ENCODE results near the gene HYAL1.
"Not testable (repeated sequence)": the region's sequence is repeated elsewhere in the genome, so short reads cannot be mapped to it uniquely, and the experiment has no call there.

The HYAL1 gene

DNA sequence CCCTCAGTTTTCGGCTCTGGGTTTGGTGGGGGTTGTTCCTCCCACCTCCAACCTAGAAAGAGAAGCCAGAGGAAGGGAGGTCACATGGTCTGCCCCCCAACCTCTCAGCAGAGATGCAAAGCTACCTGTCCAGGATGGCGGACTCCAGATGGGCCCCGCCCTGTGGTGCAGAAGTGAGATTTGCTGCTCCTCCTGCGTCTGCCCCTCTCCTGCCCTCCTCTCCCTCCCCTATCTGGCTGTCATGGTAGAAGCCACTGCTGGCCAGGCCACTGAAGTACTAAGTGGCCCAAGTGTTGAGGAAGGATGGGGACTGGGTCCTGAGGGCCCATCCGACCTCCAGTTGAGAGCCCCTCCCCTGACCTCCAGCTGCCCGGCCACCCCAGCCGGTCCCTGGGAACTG is 36.5 kb downstream of the HYAL1 start:
- Histone ChIP-seq H3K9me3 (ENCODE audit: control insufficient read depth, low read depth, low read length) (no peaks in the 10 kb centered on the region), H3K9ac (ENCODE audit: low read length) (no peak overlapping the region), H3K27me3 (ENCODE audit: control insufficient read depth, insufficient read depth, low read length) (no peaks in the 10 kb centered on the region), H3K36me3 (ENCODE audit: control insufficient read depth, low read depth, low read length) (no peaks in the 10 kb centered on the region), H3K4me3 (ENCODE audit: low read length) (no peak overlapping the region), H3K27ac (ENCODE audit: low read length) (no peak overlapping the region), H3K4me1 (ENCODE audit: control insufficient read depth, low read depth, low read length) (peaks cover 33% of the 10 kb centered on the region)

DNA sequence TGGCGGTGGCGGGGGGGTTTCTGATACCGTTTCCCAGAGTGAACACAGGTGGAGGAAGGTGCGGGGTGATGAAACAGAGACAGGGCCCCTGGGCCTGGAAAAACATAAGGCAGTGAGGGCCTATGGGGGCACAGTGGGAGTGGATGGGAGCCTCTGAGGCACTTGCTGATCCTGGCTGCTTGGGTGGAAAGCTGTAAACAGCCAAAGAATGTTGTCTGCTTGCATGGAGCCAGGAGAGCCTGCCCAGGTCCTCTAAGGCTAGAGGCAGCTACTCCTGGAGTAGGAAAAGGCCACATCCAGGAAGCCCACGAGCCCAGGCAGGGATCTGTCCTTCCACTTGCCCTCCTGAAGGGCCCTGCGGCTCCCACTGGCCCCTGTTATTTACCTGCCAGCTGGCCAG is 37.4 kb downstream of the HYAL1 start:
- H3K9ac ChIP-seq (ENCODE audit: low read length) = no peak overlapping the region
- H3K27ac ChIP-seq (ENCODE audit: low read length) = no peak overlapping the region
- H3K27me3 ChIP-seq (ENCODE audit: control insufficient read depth, insufficient read depth, low read length) = no peaks in the 10 kb centered on the region
- peaks cover 39% of the 10 kb centered on the region for H3K4me1 ChIP-seq (ENCODE audit: control insufficient read depth, low read depth, low read length)
- no peaks in the 10 kb centered on the region for H3K36me3 ChIP-seq (ENCODE audit: control insufficient read depth, low read depth, low read length)
- no peaks in the 10 kb centered on the region for H3K9me3 ChIP-seq (ENCODE audit: control insufficient read depth, low read depth, low read length)
- no peak overlapping the region for H3K4me3 ChIP-seq (ENCODE audit: low read length)

DNA sequence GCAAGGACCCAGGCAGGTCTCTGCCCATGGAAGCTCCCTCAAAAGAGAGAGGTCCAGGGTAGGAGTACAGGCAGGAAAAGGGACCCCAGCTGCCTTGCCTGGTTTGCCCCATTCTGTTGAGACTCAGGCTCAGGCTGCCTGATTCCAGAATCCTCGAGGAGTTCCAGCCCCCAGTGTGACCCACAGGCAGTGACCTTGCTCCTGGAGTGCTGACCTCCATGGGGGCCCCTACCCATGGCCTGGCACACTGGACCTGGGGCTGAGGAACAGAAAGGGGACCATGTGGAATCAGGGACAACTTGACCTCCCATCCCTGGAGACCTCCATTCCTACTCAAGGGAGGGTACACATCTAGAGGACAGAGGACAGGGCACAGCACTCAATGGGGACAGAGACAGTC is 37.8 kb downstream of the HYAL1 start:
- Histone ChIP-seq H3K4me1 (ENCODE audit: control insufficient read depth, low read depth, low read length) (peaks cover 43% of the 10 kb centered on the region), H3K36me3 (ENCODE audit: control insufficient read depth, low read depth, low read length) (no peaks in the 10 kb centered on the region), H3K27me3 (ENCODE audit: control insufficient read depth, insufficient read depth, low read length) (no peaks in the 10 kb centered on the region), H3K9me3 (ENCODE audit: control insufficient read depth, low read depth, low read length) (no peaks in the 10 kb centered on the region), H3K4me3 (ENCODE audit: low read length) (no peak overlapping the region), H3K9ac (ENCODE audit: low read length) (no peak overlapping the region), H3K27ac (ENCODE audit: low read length) (no peak overlapping the region)

DNA sequence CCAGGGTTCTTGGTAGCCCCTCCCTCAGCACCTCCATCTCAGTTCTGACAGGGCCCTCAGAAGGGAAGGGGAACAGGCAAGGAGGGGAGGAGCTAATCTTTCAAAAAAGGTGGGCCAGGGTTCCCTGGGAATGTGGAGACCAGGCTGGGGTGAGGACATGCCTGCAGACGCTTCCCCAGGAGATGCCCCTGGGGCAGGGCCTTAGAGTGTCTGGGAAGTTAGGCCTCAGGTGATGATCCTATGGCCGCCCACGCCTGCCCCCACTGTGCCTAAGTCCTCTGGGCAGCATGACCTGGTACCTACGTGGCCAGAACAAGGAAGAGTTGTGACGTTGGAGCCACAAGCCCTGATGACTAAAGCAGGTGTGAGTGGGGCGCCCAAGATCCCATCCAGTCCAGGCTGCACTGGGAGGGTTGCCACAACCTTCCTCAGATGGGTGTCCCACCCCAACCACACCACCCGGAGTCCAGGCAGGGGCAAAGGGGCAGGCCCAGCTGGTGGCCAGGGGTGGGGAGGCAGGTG is 38.3 kb downstream of the HYAL1 start:
- H3K4me1 ChIP-seq (ENCODE audit: control insufficient read depth, low read depth, low read length) = peaks cover 46% of the 10 kb centered on the region
- H3K9ac ChIP-seq (ENCODE audit: low read length) = no peak overlapping the region
- no peaks in the 10 kb centered on the region for H3K27me3 ChIP-seq (ENCODE audit: control insufficient read depth, insufficient read depth, low read length)

DNA sequence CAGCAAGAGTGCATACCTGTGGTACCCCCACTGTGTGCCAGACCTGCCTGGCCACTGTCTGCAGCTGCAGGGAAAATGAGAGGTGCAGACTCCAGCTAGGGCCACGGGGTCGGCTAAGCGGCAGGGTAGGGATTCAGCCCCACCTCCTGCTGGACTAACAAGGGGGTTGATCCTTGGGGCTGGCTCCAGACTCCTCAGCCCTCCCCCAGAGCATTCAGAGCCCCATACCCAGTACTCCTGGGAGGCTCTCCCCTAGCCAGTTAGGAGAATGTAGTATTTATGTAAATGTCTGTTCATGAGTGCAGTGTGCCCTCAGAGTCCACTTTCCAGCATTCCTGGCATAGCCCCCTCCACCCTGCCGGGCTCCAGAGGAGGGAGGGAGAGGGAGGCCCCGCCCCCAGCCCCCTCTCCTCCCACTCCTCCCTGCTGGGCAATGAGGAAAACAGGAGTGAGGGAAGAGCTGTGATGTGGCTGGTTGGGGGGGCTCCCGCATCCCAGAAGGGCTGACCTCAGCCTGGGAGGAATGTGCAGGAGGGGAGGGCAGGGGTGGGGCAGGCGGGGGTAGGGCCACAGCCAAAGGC is 38.9 kb downstream of the HYAL1 start:
- H3K27ac ChIP-seq (ENCODE audit: low read length) = peak overlapping the region; percentile 30
- peak overlapping the region; percentile 26 for H3K4me3 ChIP-seq (ENCODE audit: low read length)
- H3K27me3 ChIP-seq (ENCODE audit: control insufficient read depth, insufficient read depth, low read length) = no peaks in the 10 kb centered on the region
- H3K9ac ChIP-seq (ENCODE audit: low read length) = peak overlapping the region; percentile 11
- peaks cover 46% of the 10 kb centered on the region for H3K4me1 ChIP-seq (ENCODE audit: control insufficient read depth, low read depth, low read length)
- H3K36me3 ChIP-seq (ENCODE audit: control insufficient read depth, low read depth, low read length) = no peaks in the 10 kb centered on the region
- H3K9me3 ChIP-seq (ENCODE audit: control insufficient read depth, low read depth, low read length) = no peaks in the 10 kb centered on the region

More for the DNA sequence above, 38.3 kb downstream of the HYAL1 start:
- Histone ChIP-seq H3K36me3 (ENCODE audit: control insufficient read depth, low read depth, low read length) (no peaks in the 10 kb centered on the region), H3K4me3 (ENCODE audit: low read length) (no peak overlapping the region), H3K27ac (ENCODE audit: low read length) (peak overlapping the region; percentile 21), H3K9me3 (ENCODE audit: control insufficient read depth, low read depth, low read length) (no peaks in the 10 kb centered on the region)

DNA sequence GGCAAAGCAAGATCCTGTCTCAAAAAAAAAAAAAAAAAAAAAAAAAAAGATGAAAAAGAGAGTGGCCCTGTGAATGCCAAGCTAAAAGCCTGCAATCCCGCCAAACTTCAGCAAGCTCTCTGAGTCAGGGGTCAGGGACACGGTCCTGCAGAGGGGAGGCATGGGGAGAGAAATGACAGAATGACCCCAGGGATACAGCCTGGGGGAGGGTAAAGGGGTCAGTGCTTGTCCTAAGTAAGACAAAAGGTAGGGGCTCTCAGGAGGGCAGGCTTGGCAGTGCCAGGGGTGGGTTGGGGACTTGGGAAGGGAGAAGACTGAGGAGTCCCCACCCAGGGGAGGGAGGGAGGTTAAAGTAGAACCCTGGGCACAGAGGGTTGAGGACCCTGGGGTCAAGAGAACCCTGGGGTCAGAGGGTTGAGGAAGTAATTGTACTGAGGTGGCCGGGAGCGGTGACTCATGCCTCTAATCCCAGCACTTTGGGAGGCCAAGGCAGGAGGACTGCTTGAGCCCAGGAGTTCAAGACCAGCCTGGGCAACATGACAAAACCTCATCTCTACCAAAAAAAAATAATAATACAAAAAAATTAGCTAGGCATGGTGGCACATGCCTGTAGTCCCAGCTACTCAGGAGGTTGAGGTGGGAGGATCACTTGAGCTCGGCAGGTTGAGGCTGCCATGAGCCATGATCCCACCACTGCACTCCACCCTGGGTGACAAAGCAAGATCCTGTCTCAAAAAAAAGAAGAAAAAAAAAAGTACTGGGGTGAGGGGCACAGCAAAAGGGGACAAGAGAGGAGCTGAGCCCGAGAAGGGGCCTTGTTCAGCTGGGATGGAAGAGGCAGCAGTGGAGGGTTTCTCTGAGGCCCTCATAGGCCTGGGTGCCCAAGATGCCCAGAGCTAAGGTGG is 39.6 kb downstream of the HYAL1 start:
- H3K27me3 ChIP-seq (ENCODE audit: control insufficient read depth, insufficient read depth, low read length) = no peaks in the 10 kb centered on the region
- H3K27ac ChIP-seq (ENCODE audit: low read length) = no peak overlapping the region
- no peaks in the 10 kb centered on the region for H3K36me3 ChIP-seq (ENCODE audit: control insufficient read depth, low read depth, low read length)
- H3K9ac ChIP-seq (ENCODE audit: low read length) = peak overlapping the region; percentile 11
- peaks cover 46% of the 10 kb centered on the region for H3K4me1 ChIP-seq (ENCODE audit: control insufficient read depth, low read depth, low read length)
- no peak overlapping the region for H3K4me3 ChIP-seq (ENCODE audit: low read length)
- H3K9me3 ChIP-seq (ENCODE audit: control insufficient read depth, low read depth, low read length) = no peaks in the 10 kb centered on the region

DNA sequence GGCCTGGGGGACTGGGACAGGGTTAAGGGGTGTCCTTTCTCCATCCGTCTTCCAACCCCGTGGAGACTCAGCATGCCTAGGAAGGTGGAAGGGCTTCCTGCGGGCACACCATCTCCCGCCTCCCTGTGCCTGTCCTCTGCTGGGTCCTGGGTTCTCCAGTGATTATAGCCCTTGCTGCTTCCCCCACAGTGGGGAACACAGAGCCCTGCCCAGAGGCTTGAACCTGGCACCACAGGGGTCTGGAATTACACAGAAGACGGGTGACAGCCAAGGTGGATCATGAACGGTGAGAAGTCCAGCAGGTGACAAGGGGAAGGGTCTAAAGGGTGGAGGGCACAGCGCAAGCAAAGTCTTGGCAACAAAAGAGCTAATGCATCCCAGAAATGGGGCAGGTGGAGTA is 40.6 kb downstream of the HYAL1 start:
- no peak overlapping the region for H3K9ac ChIP-seq (ENCODE audit: low read length)
- H3K27ac ChIP-seq (ENCODE audit: low read length) = no peak overlapping the region
- no peak overlapping the region for H3K4me3 ChIP-seq (ENCODE audit: low read length)
- H3K36me3 ChIP-seq (ENCODE audit: control insufficient read depth, low read depth, low read length) = peaks cover 7% of the 10 kb centered on the region
- H3K4me1 ChIP-seq (ENCODE audit: control insufficient read depth, low read depth, low read length) = peaks cover 40% of the 10 kb centered on the region
- H3K27me3 ChIP-seq (ENCODE audit: control insufficient read depth, insufficient read depth, low read length) = no peaks in the 10 kb centered on the region
- H3K9me3 ChIP-seq (ENCODE audit: control insufficient read depth, low read depth, low read length) = no peaks in the 10 kb centered on the region

DNA sequence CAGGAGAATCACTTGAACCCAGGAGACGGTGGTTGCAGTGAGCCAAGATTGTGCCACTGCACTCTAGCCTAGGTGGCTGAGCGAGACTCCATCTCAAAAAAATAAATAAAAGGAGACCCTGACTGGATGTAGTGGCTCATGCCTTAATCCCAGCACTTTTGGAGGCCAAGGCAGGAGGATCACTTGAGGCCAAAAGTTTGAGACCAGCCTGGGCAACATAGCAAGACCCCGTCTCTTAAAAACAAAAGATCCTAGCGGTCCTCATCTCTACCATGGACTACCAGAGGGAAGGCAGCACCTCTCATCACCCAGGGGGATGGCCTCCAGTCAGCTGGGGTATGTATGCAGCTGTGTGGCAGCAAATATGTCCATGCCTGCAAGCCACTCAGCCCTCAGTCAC is 41.2 kb downstream of the HYAL1 start:
- H3K36me3 ChIP-seq (ENCODE audit: control insufficient read depth, low read depth, low read length) = peaks cover 11% of the 10 kb centered on the region
- H3K27ac ChIP-seq (ENCODE audit: low read length); H3K4me3 ChIP-seq (ENCODE audit: low read length); H3K9ac ChIP-seq (ENCODE audit: low read length); H3K27me3 ChIP-seq (ENCODE audit: control insufficient read depth, insufficient read depth, low read length); H3K9me3 ChIP-seq (ENCODE audit: control insufficient read depth, low read depth, low read length): not testable (repeated sequence)
- H3K4me1 ChIP-seq (ENCODE audit: control insufficient read depth, low read depth, low read length) = peaks cover 36% of the 10 kb centered on the region

DNA sequence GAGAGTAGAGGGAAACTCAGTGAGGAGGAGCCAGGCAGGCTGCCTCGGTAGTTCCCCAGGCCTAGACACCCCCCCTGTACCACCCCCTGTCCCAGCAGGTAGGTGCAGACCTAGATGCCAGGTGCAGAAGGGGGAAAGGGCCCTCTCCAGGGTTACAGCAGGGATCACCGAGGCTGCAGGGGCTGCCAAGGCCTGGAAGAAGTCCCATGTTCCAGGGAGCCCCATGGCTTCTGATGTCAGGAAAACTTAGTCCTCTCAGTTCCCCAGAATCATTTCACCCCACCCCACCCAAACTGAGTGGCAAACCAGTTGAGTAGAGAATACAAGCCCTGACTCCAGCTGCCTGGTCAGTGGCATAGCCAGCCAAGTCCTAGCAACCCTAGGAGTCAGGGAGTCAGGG is 41.9 kb downstream of the HYAL1 start:
- H3K4me1 ChIP-seq (ENCODE audit: control insufficient read depth, low read depth, low read length) = peaks cover 30% of the 10 kb centered on the region
- no peaks in the 10 kb centered on the region for H3K27me3 ChIP-seq (ENCODE audit: control insufficient read depth, insufficient read depth, low read length)
- H3K27ac ChIP-seq (ENCODE audit: low read length) = no peak overlapping the region
- H3K4me3 ChIP-seq (ENCODE audit: low read length) = no peak overlapping the region
- peaks cover 17% of the 10 kb centered on the region for H3K36me3 ChIP-seq (ENCODE audit: control insufficient read depth, low read depth, low read length)
- no peak overlapping the region for H3K9ac ChIP-seq (ENCODE audit: low read length)
- H3K9me3 ChIP-seq (ENCODE audit: control insufficient read depth, low read depth, low read length) = no peaks in the 10 kb centered on the region

DNA sequence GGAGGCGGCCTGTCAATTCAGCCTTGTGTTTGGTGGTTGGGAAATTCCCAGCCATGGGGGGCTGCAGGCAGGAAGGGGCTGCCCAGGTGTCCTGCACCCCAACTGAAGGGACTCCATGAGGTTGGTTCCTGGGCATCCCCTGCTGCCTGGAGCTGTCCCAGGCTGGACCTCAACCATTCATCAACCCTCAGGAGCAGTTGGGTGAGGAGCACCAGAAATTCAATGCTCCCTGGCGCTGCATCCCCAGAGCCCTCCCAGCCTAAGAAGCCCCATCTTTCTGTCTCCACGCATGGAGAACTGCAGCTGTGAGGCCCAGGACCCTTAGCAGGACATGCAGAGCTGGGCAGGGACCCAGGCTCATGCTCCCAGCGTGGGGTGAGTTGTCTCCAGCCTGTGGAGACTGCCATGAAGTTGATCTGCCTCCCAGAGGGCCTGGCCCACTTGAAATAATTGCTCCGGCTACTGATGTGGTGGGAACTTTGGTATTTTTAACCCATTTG is 42.4 kb downstream of the HYAL1 start:
- Histone ChIP-seq H3K27ac (ENCODE audit: low read length) (no peak overlapping the region), H3K9me3 (ENCODE audit: control insufficient read depth, low read depth, low read length) (no peaks in the 10 kb centered on the region), H3K36me3 (ENCODE audit: control insufficient read depth, low read depth, low read length) (peaks cover 22% of the 10 kb centered on the region), H3K9ac (ENCODE audit: low read length) (peak overlapping the region; percentile 77), H3K4me1 (ENCODE audit: control insufficient read depth, low read depth, low read length) (peaks cover 28% of the 10 kb centered on the region), H3K4me3 (ENCODE audit: low read length) (peak overlapping the region; percentile 46), H3K27me3 (ENCODE audit: control insufficient read depth, insufficient read depth, low read length) (no peaks in the 10 kb centered on the region)

DNA sequence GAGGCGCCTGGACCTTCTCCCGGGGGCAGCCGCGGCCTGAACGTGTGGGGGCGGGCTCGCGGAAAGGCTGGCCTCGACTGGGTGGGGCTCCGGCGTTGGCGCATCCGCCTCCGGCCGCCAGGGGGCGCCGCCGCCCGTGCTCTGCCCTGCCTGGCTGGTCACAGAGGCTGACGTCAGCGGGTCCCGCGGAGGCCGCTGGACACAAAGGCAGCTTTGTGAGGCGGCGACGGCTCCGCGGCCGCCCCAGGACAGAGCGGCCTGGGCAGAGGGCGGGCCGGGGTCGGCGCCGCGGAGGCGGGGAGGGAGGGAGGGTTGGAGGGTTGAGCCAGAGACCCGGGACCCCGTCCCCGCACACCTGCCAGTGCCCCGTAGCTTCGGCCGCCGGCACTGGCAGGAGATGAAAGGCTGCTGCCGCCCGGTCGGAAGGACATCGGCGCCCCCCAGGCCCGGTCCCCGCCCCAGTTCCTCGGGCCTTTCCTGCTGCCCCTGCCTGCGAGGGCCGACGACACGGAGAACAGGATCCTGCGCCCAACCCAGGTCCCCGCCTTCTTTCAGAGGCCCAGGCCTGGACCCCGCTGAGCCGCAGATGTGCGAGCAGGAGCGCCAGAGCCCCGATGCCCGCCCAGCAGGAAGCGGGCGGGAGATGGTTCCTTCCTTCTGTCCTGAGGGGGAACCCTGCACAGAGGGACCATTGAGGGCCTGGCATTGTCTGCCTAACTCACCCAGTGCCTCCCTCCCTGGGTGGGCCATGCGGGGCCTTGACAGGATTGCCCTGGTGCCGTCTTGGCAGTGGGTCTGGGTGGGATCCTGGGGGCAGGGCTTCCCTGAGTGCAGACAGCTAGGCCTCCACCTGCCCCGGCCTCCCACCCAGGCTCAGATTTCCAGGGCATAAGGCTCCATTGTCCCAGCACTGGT is 43.1 kb downstream of the HYAL1 start:
- Histone ChIP-seq H3K27me3 (ENCODE audit: control insufficient read depth, insufficient read depth, low read length) (no peaks in the 10 kb centered on the region), H3K36me3 (ENCODE audit: control insufficient read depth, low read depth, low read length) (peaks cover 22% of the 10 kb centered on the region), H3K9ac (ENCODE audit: low read length) (peak overlapping the region; percentile 77), H3K4me3 (ENCODE audit: low read length) (peak overlapping the region; percentile 46), H3K4me1 (ENCODE audit: control insufficient read depth, low read depth, low read length) (peaks cover 24% of the 10 kb centered on the region), H3K9me3 (ENCODE audit: control insufficient read depth, low read depth, low read length) (no peaks in the 10 kb centered on the region), H3K27ac (ENCODE audit: low read length) (no peak overlapping the region)

All from iPS-18a (cell line).